ENCODE results near the gene NPAS3.

The NPAS3 gene

GRCh38 chr14:33309106-33309505 lies 370.4 kb downstream of the NPAS3 start:
- no peak for TF ChIP-seq CTCF (IDR thresholded peaks at IDR 0.05; ENCODE audit: poor library complexity, severe bottlenecking)
- H3K4me1 ChIP-seq (ENCODE audit: insufficient read depth, poor library complexity, severe bottlenecking) = no peaks in the 10 kb centered on the region
- H3K36me3 ChIP-seq (ENCODE audit: low read depth) = no peaks in the 10 kb centered on the region
- H3K27me3 ChIP-seq (ENCODE audit: insufficient read depth, poor library complexity, severe bottlenecking) = peaks cover 5% of the 10 kb centered on the region
- ATAC-seq (ENCODE audit: low read depth) (no peak), DNase-seq (ENCODE audit: low spot score) (no peak)
- H3K27ac ChIP-seq (ENCODE audit: poor library complexity, severe bottlenecking) = no peak overlapping the region
- H3K4me3 ChIP-seq (ENCODE audit: severe bottlenecking) = no peak overlapping the region
- H3K9me3 ChIP-seq (ENCODE audit: severe bottlenecking) = no peaks in the 10 kb centered on the region

GRCh38 chr14:33315217-33315616 lies 376.5 kb downstream of the NPAS3 start:
- H3K4me1 ChIP-seq (ENCODE audit: insufficient read depth, poor library complexity, severe bottlenecking) = no peaks in the 10 kb centered on the region
- TF ChIP-seq CTCF (IDR thresholded peaks at IDR 0.05; ENCODE audit: poor library complexity, severe bottlenecking) = no peak
- H3K27me3 ChIP-seq (ENCODE audit: insufficient read depth, poor library complexity, severe bottlenecking) = peaks cover 5% of the 10 kb centered on the region
- no peak overlapping the region for H3K4me3 ChIP-seq (ENCODE audit: severe bottlenecking)
- H3K27ac ChIP-seq (ENCODE audit: poor library complexity, severe bottlenecking) = no peak overlapping the region
- no peaks in the 10 kb centered on the region for H3K9me3 ChIP-seq (ENCODE audit: severe bottlenecking)
- no peaks in the 10 kb centered on the region for H3K36me3 ChIP-seq (ENCODE audit: low read depth)
- DNase-seq (ENCODE audit: low spot score) (no peak), ATAC-seq (ENCODE audit: low read depth) (no peak)

- peaks cover 5% of the 10 kb centered on the region for H3K27me3 ChIP-seq (ENCODE audit: insufficient read depth, poor library complexity, severe bottlenecking)
- H3K4me3 ChIP-seq (ENCODE audit: severe bottlenecking) = no peak overlapping the region
Observed at GRCh38 chr14:33315721-33316120, 377.0 kb downstream of the NPAS3 start.

GRCh38 chr14:33317675-33318074 lies 379.0 kb downstream of the NPAS3 start:
- no peak for DNase-seq (ENCODE audit: low spot score)
- no peak overlapping the region for H3K27ac ChIP-seq (ENCODE audit: poor library complexity, severe bottlenecking)
- no peak for ATAC-seq (ENCODE audit: low read depth)
- H3K36me3 ChIP-seq (ENCODE audit: low read depth) = no peaks in the 10 kb centered on the region
- H3K4me3 ChIP-seq (ENCODE audit: severe bottlenecking) = no peak overlapping the region
- no peaks in the 10 kb centered on the region for H3K4me1 ChIP-seq (ENCODE audit: insufficient read depth, poor library complexity, severe bottlenecking)
- peaks cover 13% of the 10 kb centered on the region for H3K27me3 ChIP-seq (ENCODE audit: insufficient read depth, poor library complexity, severe bottlenecking)
- TF ChIP-seq CTCF (IDR thresholded peaks at IDR 0.05; ENCODE audit: poor library complexity, severe bottlenecking) = no peak
- no peaks in the 10 kb centered on the region for H3K9me3 ChIP-seq (ENCODE audit: severe bottlenecking)

More at GRCh38 chr14:33315721-33316120, 377.0 kb downstream of the NPAS3 start:
- Histone ChIP-seq H3K27ac (ENCODE audit: poor library complexity, severe bottlenecking) (no peak overlapping the region), H3K36me3 (ENCODE audit: low read depth) (no peaks in the 10 kb centered on the region), H3K9me3 (ENCODE audit: severe bottlenecking) (no peaks in the 10 kb centered on the region), H3K4me1 (ENCODE audit: insufficient read depth, poor library complexity, severe bottlenecking) (no peaks in the 10 kb centered on the region)
- no peak for TF ChIP-seq CTCF (IDR thresholded peaks at IDR 0.05; ENCODE audit: poor library complexity, severe bottlenecking)
- no peak for ATAC-seq (ENCODE audit: low read depth)
- no peak for DNase-seq (ENCODE audit: low spot score)

GRCh38 chr14:33323979-33324378 lies 385.3 kb downstream of the NPAS3 start:
- no peak for TF ChIP-seq CTCF (IDR thresholded peaks at IDR 0.05; ENCODE audit: poor library complexity, severe bottlenecking)
- Histone ChIP-seq H3K27ac (ENCODE audit: poor library complexity, severe bottlenecking) (no peak overlapping the region), H3K36me3 (ENCODE audit: low read depth) (no peaks in the 10 kb centered on the region), H3K27me3 (ENCODE audit: insufficient read depth, poor library complexity, severe bottlenecking) (peaks cover 16% of the 10 kb centered on the region), H3K9me3 (ENCODE audit: severe bottlenecking) (no peaks in the 10 kb centered on the region), H3K4me1 (ENCODE audit: insufficient read depth, poor library complexity, severe bottlenecking) (no peaks in the 10 kb centered on the region), H3K4me3 (ENCODE audit: severe bottlenecking) (no peak overlapping the region)
- no peak for ATAC-seq (ENCODE audit: low read depth)
- DNase-seq (ENCODE audit: low spot score) = no peak
